ENCODE data around the gene LGALSL.

- TF ChIP-seq CTCF (IDR thresholded peaks at IDR 0.05) (no peak), EZH2 (IDR thresholded peaks at IDR 0.05; ENCODE audit: borderline replicate concordance, insufficient read depth, low read depth, low read length, poor library complexity, severe bottlenecking) (no peak)
These were observed 6.5 kb upstream of the LGALSL start for GRCh38 chr2:64447317-64448040.
